ENCODE data around the gene FARP1.

GRCh38 chr13:98480915-98481877 is 338.3 kb downstream of the FARP1 start:
- TF ChIP-seq POLR2A (IDR thresholded peaks at IDR 0.05), result no peak
- TF ChIP-seq CTCF (IDR thresholded peaks at IDR 0.05), result no peak
